GM12872 (cell line): ENCODE measurements around the gene MT1E.

Experiments used
- TF ChIP-seq, protein P1 (sequence below): IDR thresholded peaks from 3 replicates; pipeline ENCODE4 v1.5.1; 2011; ENCODE audit warnings: low read depth, mild to moderate bottlenecking, low read length, moderate library complexity; ENCODE audit not compliant: insufficient read depth

The MT1E gene

DNA sequence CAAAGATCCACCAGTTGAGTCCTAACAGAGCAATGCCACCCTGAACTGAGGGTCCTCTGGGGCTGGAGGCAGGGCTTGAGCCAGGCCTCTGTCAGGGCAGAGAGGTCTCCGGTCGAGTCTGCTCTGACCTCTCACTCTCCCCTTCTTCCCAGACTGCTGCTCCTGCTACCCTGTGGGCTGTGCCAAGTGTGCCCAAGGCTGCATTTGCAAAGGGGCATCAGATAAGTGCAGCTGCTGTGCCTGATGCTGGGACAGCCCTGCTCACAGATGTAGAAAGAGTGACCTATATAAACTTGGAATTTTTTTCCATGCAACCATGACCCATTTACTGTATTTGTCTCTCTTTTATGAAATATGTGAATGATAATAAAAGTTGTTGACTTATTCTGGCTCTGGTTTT, 23.7 kb downstream of the MT1E start:
- TF ChIP-seq, protein P1, sequence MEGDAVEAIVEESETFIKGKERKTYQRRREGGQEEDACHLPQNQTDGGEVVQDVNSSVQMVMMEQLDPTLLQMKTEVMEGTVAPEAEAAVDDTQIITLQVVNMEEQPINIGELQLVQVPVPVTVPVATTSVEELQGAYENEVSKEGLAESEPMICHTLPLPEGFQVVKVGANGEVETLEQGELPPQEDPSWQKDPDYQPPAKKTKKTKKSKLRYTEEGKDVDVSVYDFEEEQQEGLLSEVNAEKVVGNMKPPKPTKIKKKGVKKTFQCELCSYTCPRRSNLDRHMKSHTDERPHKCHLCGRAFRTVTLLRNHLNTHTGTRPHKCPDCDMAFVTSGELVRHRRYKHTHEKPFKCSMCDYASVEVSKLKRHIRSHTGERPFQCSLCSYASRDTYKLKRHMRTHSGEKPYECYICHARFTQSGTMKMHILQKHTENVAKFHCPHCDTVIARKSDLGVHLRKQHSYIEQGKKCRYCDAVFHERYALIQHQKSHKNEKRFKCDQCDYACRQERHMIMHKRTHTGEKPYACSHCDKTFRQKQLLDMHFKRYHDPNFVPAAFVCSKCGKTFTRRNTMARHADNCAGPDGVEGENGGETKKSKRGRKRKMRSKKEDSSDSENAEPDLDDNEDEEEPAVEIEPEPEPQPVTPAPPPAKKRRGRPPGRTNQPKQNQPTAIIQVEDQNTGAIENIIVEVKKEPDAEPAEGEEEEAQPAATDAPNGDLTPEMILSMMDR: no peak

DNA sequence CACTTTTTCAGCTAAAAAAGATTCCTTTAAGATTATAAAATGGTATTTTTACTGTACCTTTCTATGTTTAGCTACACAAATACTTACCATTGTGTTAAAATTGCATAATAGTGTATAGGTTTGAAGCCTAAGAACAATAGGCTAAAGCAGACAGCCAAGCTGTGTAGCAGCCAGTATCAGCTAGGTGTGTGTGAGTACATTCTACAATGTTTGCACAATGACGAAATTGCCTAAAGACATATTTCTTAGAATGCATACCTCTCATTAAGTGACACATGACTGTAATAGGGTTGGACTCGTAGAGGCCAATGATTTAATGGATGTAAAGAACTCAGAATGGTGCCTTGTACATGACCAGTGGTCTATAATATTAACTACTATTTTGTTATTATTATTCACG, 24.2 kb downstream of the MT1E start:
- TF ChIP-seq, protein P1: no peak

DNA sequence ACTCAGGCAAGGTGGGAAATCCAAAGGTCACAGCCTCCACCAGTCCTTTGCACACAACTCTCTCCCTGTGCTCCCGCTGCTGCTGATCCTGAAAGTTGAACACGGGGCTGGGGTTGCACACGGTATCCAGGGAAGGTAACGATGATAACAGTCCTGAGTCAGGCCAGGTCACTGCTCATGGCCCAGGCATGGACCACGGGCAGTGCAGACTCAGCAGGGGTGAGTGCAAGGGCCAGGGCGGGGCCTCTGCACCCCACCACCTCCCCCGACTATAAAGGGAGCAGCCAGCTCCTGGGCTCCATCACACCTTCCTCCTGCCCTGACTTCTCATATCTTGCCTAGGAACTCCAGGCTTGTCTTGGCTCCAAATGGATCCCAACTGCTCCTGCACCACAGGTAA, 26.0 kb downstream of the MT1E start, which contains the start of gene MT1B:
TSS of gene MT1B (plus strand) at position 301 of the 400 bp plus-strand sequence. CDS start at position 369, 68 bp downstream.
- TF ChIP-seq, protein P1: no peak

GRCh38 chr16:56652600-56652999, 27.0 kb downstream of the MT1E start:
- TF ChIP-seq, protein P1: no peak

- TF ChIP-seq, protein P1: no peak
These were observed 27.6 kb downstream of the MT1E start for GRCh38 chr16:56653218-56653617.

DNA sequence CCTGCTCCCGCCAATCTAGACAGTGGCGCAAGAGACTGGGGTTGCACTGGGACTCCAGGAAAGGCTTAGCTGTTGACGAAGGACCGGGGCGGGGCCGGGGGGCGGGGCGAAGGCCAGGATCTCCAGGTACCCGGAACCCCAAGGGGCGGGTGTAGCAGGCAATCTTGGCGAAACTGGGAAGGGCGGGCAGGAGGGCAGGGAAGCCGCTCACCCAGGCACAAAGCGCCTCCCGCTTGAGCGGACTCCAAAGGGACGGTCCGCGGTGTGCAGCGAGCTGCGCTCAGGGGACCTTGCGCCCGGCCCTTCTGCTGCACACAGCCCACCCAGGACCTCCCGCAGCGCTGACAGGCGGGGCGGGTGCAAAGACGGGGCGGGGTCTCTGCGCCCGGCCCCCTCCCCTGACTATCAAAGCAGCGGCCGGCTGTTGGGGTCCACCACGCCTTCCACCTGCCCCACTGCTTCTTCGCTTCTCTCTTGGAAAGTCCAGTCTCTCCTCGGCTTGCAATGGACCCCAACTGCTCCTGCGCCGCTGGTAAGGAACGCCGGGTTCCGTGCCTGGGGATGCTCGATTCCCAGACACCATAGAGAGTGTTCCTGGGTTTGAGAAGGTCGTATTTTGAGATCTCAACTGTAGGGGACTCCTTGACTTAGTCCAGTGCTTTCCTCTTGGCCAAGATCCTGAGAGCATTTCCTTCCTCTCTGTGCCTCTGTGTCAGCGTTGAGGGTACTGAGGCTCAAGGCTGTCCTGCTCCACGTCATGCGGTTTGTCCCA, 32.2 kb downstream of the MT1E start, which contains the start of gene MT1F:
TSS of gene MT1F (plus strand) at position 405 of the 772 bp plus-strand sequence. CDS start at position 505, 100 bp downstream.
- TF ChIP-seq, protein P1: no peak

- TF ChIP-seq, protein P1: no peak
These were observed 32.8 kb downstream of the MT1E start for GRCh38 chr16:56658327-56658875.
